Right ventricle myocardium inferior (tissue), 1 donor: Measurements from ENCODE around the gene RAPGEF4. TPM values are rescaled to one million over a fixed set of nuclear protein-coding genes. Genes with fewer than 3 reads are reported as not detected.
A peak's percentile ranks its signal among the peaks of the same experiment; 100 is the strongest.

Experiments
- ATAC-seq: fragments of 200-7000 bp; cut with Tn5 transposase; one replicate; pipeline ENCODE4 v1.9.1; 2020; ENCODE audit warnings: mild to moderate bottlenecking, moderate library complexity
- DNase-seq: peaks from one replicate; pipeline ENCODE4 v3.0.0; 2021; ENCODE audit errors: missing footprints
- intact Hi-C: fragments of 100-400 bp; cut with DNase I; formaldehyde crosslinking; loops from one replicate; pipeline ENCODE4 v1.11.0; 2022
- total RNA-seq: library from RNA; stranded (reverse); fragmentation: NEBNext Ultra II Directional; extraction: Animal tissue kit (Norgen Biotek cat#: 25700); gene quantifications from one replicate; pipeline ENCODE4 v1.2.1, GENCODE V29; 2021
- donor health status: DM: no; HTN: yes; CAD: no; lungs with severe emphysema.

Gene RAPGEF4
- total RNA-seq, 1 donor from 2014 or later: 9.0 TPM

DNA sequence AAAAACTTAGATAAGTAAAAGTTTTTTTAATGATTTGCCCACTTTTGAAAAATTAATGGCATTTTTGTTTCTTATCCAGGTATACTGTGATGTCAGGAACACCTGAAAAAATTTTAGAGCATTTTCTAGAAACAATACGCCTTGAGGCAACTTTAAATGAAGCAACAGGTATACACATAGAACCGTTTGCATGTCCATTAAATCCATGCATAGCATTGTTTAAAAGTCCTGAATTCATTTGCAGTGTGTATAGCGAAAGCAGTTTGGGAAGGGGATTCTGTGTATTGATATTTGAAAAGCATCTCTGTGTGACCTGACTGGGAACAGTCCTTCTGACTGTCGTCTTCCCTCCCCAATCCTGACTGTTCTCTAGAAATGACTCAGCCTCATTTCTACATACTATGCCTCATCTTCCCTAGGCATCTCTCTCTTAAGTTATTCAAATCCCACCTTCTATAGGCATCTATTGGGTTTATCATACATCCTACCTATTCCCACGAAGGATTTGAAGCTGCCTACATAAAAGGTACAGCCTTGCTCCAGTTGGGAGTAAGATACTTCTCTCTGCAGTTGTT is 260.8 kb downstream of the RAPGEF4 start:
- intact Hi-C loops: no loop called here
- DNase-seq (no peak), ATAC-seq (no peak)

- no peak for ATAC-seq
- DNase-seq: no peak
- intact Hi-C loops: no loop called here
Measured at GRCh38 chr2:172997031-172997430, 261.4 kb downstream of the RAPGEF4 start.

DNA sequence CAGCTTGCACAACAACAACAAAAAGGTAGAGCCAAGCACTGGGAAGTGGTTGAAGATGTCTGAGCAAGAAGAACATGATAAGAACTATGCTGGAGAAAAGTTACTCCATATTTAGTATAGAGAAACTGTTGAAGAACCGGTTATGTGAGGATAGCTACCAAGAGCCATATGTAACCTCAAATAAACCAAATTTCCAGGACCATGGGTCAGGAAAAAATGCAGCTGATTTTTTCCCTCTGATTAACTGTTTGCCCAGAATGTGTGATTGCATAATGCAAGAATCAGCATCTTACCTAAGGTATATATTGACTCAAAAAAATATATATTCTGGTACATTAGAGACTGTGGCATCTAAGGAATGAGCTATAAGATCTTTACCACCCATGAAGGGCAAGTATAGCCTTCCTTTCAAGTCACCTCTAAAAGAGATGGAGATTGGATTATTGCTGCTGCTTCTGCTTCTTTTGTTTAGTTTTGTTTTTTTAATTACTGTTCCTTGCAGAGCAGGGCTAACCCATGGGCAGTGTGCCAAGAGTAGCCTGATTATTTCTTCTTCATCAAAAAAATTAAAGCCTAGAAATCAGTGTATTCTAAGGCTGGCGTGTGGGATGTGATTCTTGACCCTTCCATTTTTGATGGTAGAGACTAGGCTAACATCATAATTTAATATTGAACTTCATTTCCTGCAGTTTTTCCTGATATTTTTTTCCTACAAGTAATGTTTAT is 263.1 kb downstream of the RAPGEF4 start:
- intact Hi-C loops: no loop called here
- DNase-seq (no peak), ATAC-seq (no peak)

DNA sequence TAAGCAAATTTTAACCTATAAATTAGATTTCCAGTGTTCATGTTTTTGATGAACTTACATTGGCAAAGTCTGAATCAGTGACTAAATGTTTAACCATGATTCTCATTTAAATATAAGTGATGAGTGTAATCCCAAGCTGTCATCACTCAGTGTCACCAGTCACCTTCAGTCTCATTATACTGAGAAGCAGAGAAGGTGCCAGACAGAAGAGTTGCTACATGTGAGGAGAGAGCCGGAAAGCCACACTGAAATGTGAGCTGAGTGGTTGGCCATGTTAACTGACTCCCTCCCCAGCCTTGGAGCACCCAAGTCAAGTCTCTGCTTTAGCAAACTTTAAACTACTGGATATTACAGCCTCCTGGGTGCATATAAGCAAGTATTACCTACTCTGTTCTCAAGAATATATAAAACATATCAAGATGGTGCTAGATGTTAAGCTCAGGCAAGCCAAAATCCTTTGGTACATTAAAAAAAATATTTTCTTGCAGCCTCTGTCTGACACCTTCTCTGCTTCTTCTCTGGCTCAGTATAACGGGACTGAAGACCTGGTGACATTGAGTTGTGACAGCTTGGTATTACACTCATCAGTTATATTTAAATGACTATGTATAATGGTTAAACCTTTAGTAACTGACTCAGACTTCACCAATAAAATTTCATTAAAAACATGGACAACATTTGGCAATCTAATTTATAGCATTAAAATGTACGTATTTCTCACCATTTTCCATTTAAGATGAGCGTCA is 264.2 kb downstream of the RAPGEF4 start:
- ATAC-seq (peak; percentile 83), DNase-seq (no peak)
- intact Hi-C loops: no loop called here

- intact Hi-C loops: no loop called here
- no peak for ATAC-seq
- DNase-seq: no peak
Measured at GRCh38 chr2:173001664-173002604, 266.3 kb downstream of the RAPGEF4 start.

DNA sequence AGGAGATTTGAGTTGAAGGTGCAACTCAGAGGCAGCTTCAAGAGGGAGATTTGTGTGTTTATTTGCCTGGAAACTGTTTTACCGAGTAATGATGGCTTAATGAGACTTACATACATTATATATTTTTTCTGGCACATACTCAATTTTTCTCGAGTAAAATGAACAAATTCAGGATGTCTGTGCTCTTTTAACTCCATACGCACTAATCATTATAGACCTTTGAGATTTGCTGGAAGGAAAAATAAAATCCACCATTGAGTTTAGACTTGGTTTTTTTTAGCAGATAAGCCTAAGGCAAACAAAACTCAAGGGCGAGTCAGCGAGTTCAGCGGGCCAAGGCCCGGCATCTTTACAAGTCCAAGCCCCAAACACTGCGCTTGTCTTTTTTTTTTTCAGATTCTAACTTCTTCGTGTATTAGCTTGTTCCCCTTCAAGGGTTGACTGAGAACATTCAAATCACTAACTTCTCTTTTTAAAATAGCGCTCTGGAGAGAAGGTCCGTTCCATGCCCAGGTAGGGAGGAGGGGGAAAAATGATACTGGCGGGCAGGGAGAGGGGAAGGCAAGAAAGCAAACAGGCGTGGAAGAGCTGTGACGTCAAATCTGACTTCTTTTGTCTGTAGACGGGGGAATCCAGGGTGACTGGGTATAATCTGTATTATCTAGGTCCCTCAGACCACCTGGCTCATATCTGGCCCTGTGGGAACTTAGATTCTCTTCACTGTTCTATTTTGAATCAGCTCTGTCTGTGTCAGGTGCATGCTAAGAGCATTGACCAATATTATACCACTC is 267.3 kb downstream of the RAPGEF4 start:
- ATAC-seq: no peak
- intact Hi-C loops: no loop called here

DNA sequence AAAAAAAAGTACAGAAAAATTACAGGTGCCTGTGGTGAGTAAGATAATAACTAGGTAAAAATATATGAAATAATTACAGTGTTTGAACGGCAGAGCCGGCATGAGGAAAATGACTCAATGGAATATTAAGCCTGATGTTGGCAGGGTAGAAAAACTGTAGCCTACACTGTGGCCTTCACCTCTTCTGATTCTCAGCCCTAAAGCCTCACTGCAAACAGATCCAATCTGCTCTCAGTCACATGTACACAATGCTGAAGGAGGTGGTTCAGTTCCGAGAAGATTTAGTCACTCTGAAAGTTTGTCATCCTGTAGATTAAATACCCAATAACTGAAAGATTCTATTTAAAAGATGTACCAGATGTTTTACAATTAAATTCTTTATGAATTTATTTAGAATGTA is 273.1 kb downstream of the RAPGEF4 start:
- ATAC-seq (no peak), DNase-seq (no peak)
- intact Hi-C loops: no loop called here

More for the DNA sequence above, 267.3 kb downstream of the RAPGEF4 start:
- DNase-seq: no peak

DNA sequence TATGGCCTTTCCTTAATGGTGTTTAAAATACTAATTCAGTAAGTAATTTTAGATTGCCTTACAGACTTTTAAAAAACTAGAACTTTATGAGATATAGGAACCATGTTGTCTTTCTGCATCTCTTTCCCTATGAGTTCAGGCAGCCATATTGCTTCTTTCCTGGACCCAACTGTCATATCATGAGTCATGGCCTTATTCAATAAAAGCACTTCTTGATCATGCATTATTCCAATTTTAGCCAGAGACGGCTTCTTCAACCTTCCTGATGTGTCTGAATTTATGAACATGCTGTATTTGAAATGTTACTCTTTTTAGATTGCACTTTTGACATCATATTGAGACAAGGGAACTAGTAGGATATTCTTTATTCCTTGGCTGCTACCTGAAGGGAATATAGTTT is 274.6 kb downstream of the RAPGEF4 start:
- intact Hi-C loops: no loop called here
- ATAC-seq: no peak
- no peak for DNase-seq

- intact Hi-C loops: no loop called here
- ATAC-seq: no peak
- DNase-seq: no peak
Measured at GRCh38 chr2:173016451-173016850, 280.8 kb downstream of the RAPGEF4 start.

DNA sequence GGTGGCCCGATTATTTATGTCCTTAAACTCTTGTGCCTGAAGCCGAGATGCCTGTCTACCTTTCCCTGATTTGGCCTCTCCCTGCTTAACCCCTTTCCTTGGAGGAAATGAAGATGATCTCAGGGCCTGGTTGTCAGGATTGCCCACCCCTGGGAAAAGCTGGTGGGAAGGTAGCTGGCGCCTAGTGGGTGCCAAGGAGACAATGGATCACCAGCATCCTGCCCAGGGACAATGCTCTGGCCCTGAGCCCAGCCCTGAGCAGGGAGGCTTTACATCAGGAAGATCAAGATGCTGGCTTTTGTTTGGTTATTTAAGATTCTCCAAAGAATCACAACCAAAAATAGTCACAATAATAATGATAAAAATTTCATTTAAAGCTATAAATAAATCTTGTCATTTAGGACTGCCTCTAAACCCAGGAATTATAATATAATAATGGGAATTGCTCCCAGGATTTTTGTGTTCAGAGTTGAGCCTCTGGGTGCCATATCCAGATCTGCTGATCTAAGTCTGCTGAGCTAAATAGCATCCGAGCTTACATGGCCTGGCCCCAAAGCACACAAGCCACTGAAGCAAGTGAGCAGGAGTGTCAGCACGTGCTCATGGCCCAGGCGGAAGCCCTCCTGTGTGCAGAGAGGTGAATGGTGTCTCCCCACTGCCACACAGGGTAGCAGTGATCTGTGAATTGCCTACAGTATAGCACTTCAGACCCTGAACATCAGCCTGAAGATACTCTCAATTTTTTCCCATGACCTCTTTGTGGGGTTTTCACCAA is 282.2 kb downstream of the RAPGEF4 start:
- no peak for DNase-seq
- no peak for ATAC-seq
- intact Hi-C loops: no loop called here

DNA sequence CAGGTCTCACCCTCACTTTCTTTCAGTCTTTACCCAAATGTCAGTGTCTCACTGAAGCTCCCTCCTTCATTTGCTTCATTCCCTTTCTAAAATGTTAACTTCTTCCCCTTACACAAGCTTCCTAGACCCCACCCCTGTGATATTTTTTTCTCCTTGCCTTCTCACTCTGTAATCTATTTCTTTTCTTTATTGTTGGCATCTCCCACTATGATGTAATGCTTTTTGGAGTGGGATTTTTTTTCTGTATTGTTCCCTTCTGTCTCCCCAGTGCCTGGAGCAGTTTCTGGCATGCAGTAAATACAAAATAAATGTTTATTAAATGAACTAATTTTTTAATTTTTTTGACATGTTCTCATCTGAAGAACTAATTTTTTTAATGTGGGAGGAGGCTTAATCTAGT is 284.1 kb downstream of the RAPGEF4 start:
- no peak for ATAC-seq
- intact Hi-C loops: loop anchor here (5.0 to 10.0 kb wide), 3 partner anchors 42 to 335 kb away; partner anchors contain the start of gene CDCA7
- DNase-seq: no peak

GRCh38 chr2:173021939-173022371 is 286.3 kb downstream of the RAPGEF4 start:
- DNase-seq: no peak
- intact Hi-C loops: loop anchor here (5.0 to 10.0 kb wide), 3 partner anchors 45 to 333 kb away; partner anchors contain the start of gene CDCA7
- peak; percentile 81 for ATAC-seq

- intact Hi-C loops: loop anchor here (5.0 to 10.0 kb wide), 3 partner anchors 46 to 331 kb away; partner anchors contain the start of gene CDCA7
- no peak for ATAC-seq
Measured at GRCh38 chr2:173023718-173024117, 288.1 kb downstream of the RAPGEF4 start.

DNA sequence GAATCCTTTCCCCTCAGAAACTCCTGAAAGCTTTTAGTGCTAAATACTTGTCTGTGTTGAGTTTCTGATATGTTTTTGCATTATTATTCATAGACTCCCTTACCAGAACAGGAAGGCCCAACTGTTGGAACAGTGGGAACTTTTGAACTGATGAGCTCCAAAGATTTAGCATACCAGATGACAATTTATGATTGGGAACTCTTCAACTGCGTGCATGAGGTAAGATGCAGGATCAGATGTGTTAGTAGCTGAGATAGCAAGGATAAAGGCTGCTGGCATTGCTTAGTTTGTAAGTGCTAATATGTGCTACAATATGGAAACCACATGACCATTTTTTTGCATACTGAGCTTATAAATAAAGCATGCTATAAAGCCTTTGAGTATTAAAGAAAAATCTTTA is 290.8 kb downstream of the RAPGEF4 start:
- intact Hi-C loops: loop anchor here (5.0 to 10.0 kb wide), 3 partner anchors 66 to 328 kb away; partner anchors contain the start of gene CDCA7
- ATAC-seq (no peak), DNase-seq (no peak)

More at GRCh38 chr2:173023718-173024117, 288.1 kb downstream of the RAPGEF4 start:
- DNase-seq: no peak

- ATAC-seq: peak; percentile 81
- intact Hi-C loops: loop anchor here (1.0 to 10.0 kb wide), 5 partner anchors 48 to 327 kb away; partner anchors contain the start of genes CDCA7 and MAP3K20
- no peak for DNase-seq
Measured at GRCh38 chr2:173027181-173028128, 291.8 kb downstream of the RAPGEF4 start.

DNA sequence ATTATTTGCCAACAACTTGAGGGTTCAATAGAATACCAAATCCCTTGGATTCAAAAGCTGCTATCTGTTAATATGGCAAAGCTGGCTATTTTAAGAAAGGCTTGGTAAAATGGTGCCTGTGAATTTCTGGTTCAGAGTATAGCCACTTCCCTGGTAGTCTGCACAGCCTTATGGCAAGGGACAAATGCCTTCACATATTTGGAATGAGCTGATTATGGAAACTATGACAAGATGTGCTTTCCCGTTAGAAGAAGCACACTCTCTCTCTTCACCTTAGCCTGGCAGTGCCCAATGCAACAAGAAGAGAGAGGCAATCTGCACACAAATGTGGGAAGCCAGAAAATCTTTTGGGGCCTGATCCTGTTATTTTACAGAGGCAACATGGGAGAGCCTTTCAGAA is 292.5 kb downstream of the RAPGEF4 start:
- DNase-seq (no peak), ATAC-seq (peak; percentile 46)
- intact Hi-C loops: loop anchor here (5.0 to 10.0 kb wide), 3 partner anchors 64 to 327 kb away; partner anchors contain the start of gene CDCA7
